Transverse colon (tissue), 3 donors: ENCODE measurements around the gene LTN1.

ENCODE experiments used
- POLR2A ChIP-seq: fragments of 450-650 bp; IDR thresholded peaks from one replicate; pipeline ENCODE4 v1.6.1; 2016; ENCODE audit warnings: antibody characterized with exemption, mild to moderate bottlenecking, moderate library complexity
- TF ChIP-seq, protein P1 (sequence below), 5 experiments: fragments of 200-600 bp in 3 of 5; fragments of 450-650 bp in 2 of 5; sonication (generic) in 3 of 5; IDR thresholded peaks; 1 replicate in 2 of 5; 2 replicates in 3 of 5; pipeline ENCODE4 v1.5.1; 2016 to 2017; ENCODE audit warnings: antibody characterized with exemption in 5 of 5, inconsistent platforms in 3 of 5, mild to moderate bottlenecking in 2 of 5, moderate library complexity in 1 of 5

DNA sequence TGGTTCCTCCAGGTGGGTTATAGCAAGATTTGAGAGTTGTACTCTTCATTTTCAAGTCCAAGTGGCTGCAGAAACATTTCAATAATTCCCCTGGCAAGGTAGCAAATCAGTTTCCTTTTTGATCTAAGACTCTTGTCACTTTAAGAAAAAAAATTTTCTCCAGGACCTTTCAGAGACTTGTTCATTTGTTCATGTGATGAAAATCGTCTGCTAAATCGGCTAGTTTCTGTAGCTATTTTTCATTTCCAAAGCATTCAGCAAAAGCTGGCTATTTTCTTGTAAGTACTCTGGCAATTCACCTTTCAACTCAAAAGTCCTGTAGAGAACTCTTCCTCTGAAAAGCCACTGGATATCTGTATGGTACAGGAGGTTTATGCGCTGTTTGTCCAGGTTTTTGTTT lies 93.5 kb downstream of the LTN1 start:
- TF ChIP-seq, protein P1, sequence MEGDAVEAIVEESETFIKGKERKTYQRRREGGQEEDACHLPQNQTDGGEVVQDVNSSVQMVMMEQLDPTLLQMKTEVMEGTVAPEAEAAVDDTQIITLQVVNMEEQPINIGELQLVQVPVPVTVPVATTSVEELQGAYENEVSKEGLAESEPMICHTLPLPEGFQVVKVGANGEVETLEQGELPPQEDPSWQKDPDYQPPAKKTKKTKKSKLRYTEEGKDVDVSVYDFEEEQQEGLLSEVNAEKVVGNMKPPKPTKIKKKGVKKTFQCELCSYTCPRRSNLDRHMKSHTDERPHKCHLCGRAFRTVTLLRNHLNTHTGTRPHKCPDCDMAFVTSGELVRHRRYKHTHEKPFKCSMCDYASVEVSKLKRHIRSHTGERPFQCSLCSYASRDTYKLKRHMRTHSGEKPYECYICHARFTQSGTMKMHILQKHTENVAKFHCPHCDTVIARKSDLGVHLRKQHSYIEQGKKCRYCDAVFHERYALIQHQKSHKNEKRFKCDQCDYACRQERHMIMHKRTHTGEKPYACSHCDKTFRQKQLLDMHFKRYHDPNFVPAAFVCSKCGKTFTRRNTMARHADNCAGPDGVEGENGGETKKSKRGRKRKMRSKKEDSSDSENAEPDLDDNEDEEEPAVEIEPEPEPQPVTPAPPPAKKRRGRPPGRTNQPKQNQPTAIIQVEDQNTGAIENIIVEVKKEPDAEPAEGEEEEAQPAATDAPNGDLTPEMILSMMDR (IDR thresholded peaks at IDR 0.05), result no peak
- TF ChIP-seq POLR2A, result no peak
